Measurements from ENCODE around the gene SNX10. TPM values are rescaled to one million over a fixed set of nuclear protein-coding genes. Genes with fewer than 3 reads are reported as not detected.

Gene SNX10
- total RNA-seq, 3 donors from 2014 or later (not counting 1 experiment from before 2014, with no cell fraction given), result 17.2 to 26.8 (median 21.3) TPM

DNA sequence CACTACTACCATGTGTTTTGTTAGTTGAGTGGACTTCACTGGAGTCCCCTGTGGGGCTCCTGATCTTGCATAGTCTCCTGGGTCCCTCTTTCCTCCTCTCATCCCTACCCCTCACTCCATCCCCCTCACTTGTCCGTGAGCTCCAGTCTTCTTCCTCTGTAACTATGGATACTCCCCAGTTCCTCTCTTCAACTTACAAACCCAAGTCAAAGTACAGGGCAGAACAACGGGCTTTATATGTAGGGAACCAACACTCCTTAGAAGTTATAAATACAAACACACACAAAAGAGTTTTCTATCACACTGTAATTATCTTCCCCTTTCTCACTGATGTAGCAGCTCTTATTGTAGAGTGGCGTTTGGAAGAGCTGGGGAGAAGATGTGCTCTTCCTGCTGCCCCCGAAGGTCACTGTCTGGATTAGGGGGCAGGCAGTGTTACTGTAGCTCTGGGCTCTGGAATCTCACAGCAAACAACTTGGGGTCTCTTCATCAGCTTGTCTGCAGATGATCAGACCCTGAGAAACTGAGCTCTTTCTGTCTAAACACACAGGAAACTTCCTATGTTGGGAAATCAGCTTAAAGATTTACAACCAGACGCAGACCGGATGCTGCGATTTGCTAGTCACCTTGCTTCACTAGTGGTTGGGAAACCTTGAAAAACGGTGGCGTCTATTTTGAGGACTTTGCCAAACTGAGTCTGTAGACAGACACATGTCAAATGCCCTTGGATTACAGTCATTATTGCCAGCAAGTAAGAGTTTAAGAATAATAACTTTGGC lies 13.6 kb downstream of the SNX10 start:
- peaks cover 10% of the 10 kb centered on the region for H3K36me3 ChIP-seq (ENCODE audit: control insufficient read depth, insufficient read depth, low read length)
- DNase-seq, result peak in 1 of 2 donors; percentile 57
- H3K4me3 ChIP-seq (ENCODE audit: low read length), result no peak overlapping the region
- H3K36me3 Mint-ChIP-seq, result no peaks in the 10 kb centered on the region
- peak overlapping the region; percentile 25 for H3K4me3 Mint-ChIP-seq
- peak overlapping the region; percentile 58 for H3K27ac ChIP-seq (ENCODE audit: low read length)
- intact Hi-C loops (cut with micrococcal nuclease), result no loop called here
- H3K4me1 ChIP-seq (ENCODE audit: control insufficient read depth, insufficient read depth, low read length), result peaks cover 12% of the 10 kb centered on the region
- no peak for TF ChIP-seq CTCF (IDR thresholded peaks at IDR 0.05)
- H3K4me1 Mint-ChIP-seq, result peaks cover 22 to 51% of the 10 kb centered on the region in 2 donors
- WGBS (ENCODE audit: insufficient coverage), result 19% methylated on average over 8 of the region's 9 CpGs
- H3K9me3 ChIP-seq (ENCODE audit: control insufficient read depth, insufficient read depth, low read length), result no peaks in the 10 kb centered on the region
- H3K27me3 ChIP-seq (ENCODE audit: control insufficient read depth, insufficient read depth, low read length), result no peaks in the 10 kb centered on the region
- no peaks in the 10 kb centered on the region for H3K27me3 Mint-ChIP-seq (ENCODE audit: low read depth in 2 of 2)
- peak; percentile 55 to 84 (median 79) for ATAC-seq
- H3K9me3 Mint-ChIP-seq, result no peaks in the 10 kb centered on the region
- peak overlapping the region; percentile 81 to 86 for H3K27ac Mint-ChIP-seq

DNA sequence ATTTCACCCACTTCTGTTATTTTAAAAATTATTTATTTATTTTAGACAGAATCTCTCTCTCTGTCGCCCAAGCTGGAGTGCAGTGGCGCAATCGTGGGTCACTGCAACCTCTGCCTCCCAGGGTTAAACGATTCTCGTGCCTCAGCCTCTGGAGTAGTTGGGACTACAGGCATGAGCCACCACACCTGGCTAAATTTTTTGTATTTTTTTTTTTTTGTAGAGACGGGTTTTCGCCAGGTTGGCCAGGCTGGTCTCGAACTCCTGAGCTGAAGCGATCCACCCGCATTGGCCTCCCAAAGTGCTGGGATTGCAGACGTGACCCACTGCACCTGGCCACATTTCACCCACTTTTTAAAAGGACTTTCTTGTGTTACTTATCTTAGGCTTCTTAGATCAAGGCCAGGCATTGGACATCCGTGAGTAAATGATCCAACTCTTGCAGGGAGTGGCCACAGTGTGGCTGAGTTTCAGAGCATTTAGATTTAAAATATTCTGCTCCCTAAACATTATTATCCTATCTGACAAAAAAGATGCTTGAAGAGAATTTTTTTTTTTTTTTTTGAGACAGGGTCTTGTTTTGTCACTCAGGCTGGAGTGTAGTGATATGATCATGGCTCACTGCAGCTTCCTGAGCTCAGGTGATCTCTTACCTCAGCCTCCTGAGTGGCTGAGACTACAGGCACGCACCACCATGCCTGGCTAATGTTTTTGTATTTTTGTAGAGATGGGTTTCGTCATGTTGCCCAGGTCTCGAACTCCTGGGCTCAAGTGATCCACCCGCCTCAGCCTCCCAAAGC lies 14.4 kb downstream of the SNX10 start:
- H3K9me3 ChIP-seq (ENCODE audit: control insufficient read depth, insufficient read depth, low read length), result no peaks in the 10 kb centered on the region
- ATAC-seq (peak in 1 of 3 donors; percentile 18), DNase-seq (no peak)
- intact Hi-C loops (cut with micrococcal nuclease), result no loop called here
- H3K27me3 ChIP-seq (ENCODE audit: control insufficient read depth, insufficient read depth, low read length), result no peaks in the 10 kb centered on the region
- no peaks in the 10 kb centered on the region for H3K36me3 Mint-ChIP-seq
- no peak for TF ChIP-seq CTCF (IDR thresholded peaks at IDR 0.05)
- no peak overlapping the region for H3K4me3 ChIP-seq (ENCODE audit: low read length)
- no peaks in the 10 kb centered on the region for H3K27me3 Mint-ChIP-seq (ENCODE audit: low read depth in 2 of 2)
- peaks cover 9% of the 10 kb centered on the region for H3K36me3 ChIP-seq (ENCODE audit: control insufficient read depth, insufficient read depth, low read length)
- 81% methylated on average over 16 of the region's 16 CpGs for whole genome bisulfite sequencing (ENCODE audit: insufficient coverage)
- peak overlapping the region; percentile 58 for H3K27ac ChIP-seq (ENCODE audit: low read length)
- H3K27ac Mint-ChIP-seq, result peak overlapping the region; percentile 81 to 86
- H3K4me3 Mint-ChIP-seq, result no peak overlapping the region
- H3K9me3 Mint-ChIP-seq, result no peaks in the 10 kb centered on the region
- peaks cover 22 to 51% of the 10 kb centered on the region in 2 donors for H3K4me1 Mint-ChIP-seq
- peaks cover 12% of the 10 kb centered on the region for H3K4me1 ChIP-seq (ENCODE audit: control insufficient read depth, insufficient read depth, low read length)

DNA sequence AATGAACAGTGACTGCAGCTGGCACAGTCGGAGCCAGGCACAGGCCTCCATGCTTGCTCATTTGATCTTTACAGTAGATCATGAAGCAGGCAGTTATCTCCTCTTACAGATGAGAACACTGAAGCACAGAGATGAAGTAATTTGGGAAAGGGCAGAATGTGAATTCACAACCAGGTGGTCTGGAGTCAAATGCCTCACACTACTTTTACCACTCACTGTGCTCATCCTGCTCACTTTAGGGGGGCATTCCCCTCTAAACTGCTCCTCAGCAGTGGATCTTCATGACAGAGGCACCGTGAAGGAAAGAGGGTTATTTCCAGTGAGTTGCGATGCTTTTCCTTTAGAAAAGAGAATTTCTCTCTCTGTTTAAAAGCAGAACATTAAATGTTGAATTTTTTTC lies 15.1 kb downstream of the SNX10 start:
- ATAC-seq, result no peak
- H3K4me3 Mint-ChIP-seq, result no peak overlapping the region
- Histone ChIP-seq H3K36me3 (ENCODE audit: control insufficient read depth, insufficient read depth, low read length) (peaks cover 8% of the 10 kb centered on the region), H3K9me3 (ENCODE audit: control insufficient read depth, insufficient read depth, low read length) (no peaks in the 10 kb centered on the region), H3K27me3 (ENCODE audit: control insufficient read depth, insufficient read depth, low read length) (no peaks in the 10 kb centered on the region), H3K4me1 (ENCODE audit: control insufficient read depth, insufficient read depth, low read length) (peaks cover 12% of the 10 kb centered on the region), H3K4me3 (ENCODE audit: low read length) (no peak overlapping the region), H3K27ac (ENCODE audit: low read length) (no peak overlapping the region)
- H3K27ac Mint-ChIP-seq, result peak overlapping the region in 1 of 2 donors; percentile 58
- no peak for TF ChIP-seq CTCF (IDR thresholded peaks at IDR 0.05)
- intact Hi-C loops (cut with micrococcal nuclease), result no loop called here
- 92% methylated on average over 3 of the region's 3 CpGs for WGBS (ENCODE audit: insufficient coverage)
- no peak for DNase-seq
- H3K36me3 Mint-ChIP-seq, result no peaks in the 10 kb centered on the region
- H3K4me1 Mint-ChIP-seq, result peaks cover 22 to 51% of the 10 kb centered on the region in 2 donors
- H3K27me3 Mint-ChIP-seq (ENCODE audit: low read depth in 2 of 2), result no peaks in the 10 kb centered on the region
- H3K9me3 Mint-ChIP-seq, result no peaks in the 10 kb centered on the region
